HepG2 (cell line): ENCODE data around the gene ARF5. TPM values are rescaled to one million over a fixed set of nuclear protein-coding genes. Genes with fewer than 3 reads are reported as not detected.

ENCODE experiments used
- AGO1 ChIP-seq: fragments of 200-400 bp; formaldehyde crosslinking; IDR thresholded peaks from 2 replicates; pipeline ENCODE4 v1.6.1; 2017; ENCODE audit warnings: mild to moderate bottlenecking, low read depth, low read length, moderate library complexity; ENCODE audit not compliant: poor library complexity, severe bottlenecking
- ATF2 ChIP-seq: sonication (generic); formaldehyde crosslinking; IDR thresholded peaks from 2 replicates; pipeline ENCODE4 v1.4.0; 2020; ENCODE audit warnings: missing genetic modification reagents
- ESRRA ChIP-seq: sonication (generic); formaldehyde crosslinking; IDR thresholded peaks from 2 replicates; pipeline ENCODE4 v1.5.1; 2020; ENCODE audit warnings: mild to moderate bottlenecking, low read depth, missing genetic modification reagents
- HBP1 ChIP-seq: IDR thresholded peaks from 2 replicates; pipeline ENCODE4 v1.6.1; 2016; ENCODE audit warnings: low read depth, control low read depth
- HOXD1 ChIP-seq: sonication (generic); formaldehyde crosslinking; IDR thresholded peaks from 2 replicates; pipeline ENCODE4 v1.5.0; 2020; ENCODE audit warnings: missing genetic modification reagents
- MEIS2 ChIP-seq: sonication (generic); formaldehyde crosslinking; IDR thresholded peaks from 2 replicates; pipeline ENCODE4 v1.9.0; 2021; ENCODE audit warnings: mild to moderate bottlenecking, missing genetic modification reagents
- MXD3 ChIP-seq: IDR thresholded peaks from 2 replicates; pipeline ENCODE4 v1.6.1; 2016; ENCODE audit warnings: mild to moderate bottlenecking, missing biosample characterization, missing genetic modification reagents
- PRPF4 ChIP-seq: fragments of 200-400 bp; formaldehyde crosslinking; IDR thresholded peaks from 2 replicates; pipeline ENCODE4 v1.6.1; 2016; ENCODE audit warnings: low read length, low read depth; ENCODE audit not compliant: poor library complexity, severe bottlenecking
- SMAD9 ChIP-seq: sonication (generic); formaldehyde crosslinking; IDR thresholded peaks from 2 replicates; pipeline ENCODE4 v1.5.1; 2020; ENCODE audit warnings: mild to moderate bottlenecking, missing genetic modification reagents
- SNRNP70 ChIP-seq: fragments of 200-400 bp; formaldehyde crosslinking; IDR thresholded peaks from 2 replicates; pipeline ENCODE4 v1.6.1; 2017; ENCODE audit warnings: mild to moderate bottlenecking, low read depth, low read length, moderate library complexity
- SRY ChIP-seq: sonication (generic); formaldehyde crosslinking; IDR thresholded peaks from 2 replicates; pipeline ENCODE4 v1.8.0; 2022; ENCODE audit warnings: mild to moderate bottlenecking, missing genetic modification reagents
- TAF1 ChIP-seq: sonication (generic); formaldehyde crosslinking; IDR thresholded peaks from 2 replicates; pipeline ENCODE4 v1.4.0; 2020; ENCODE audit warnings: missing genetic modification reagents
- TFDP2 ChIP-seq: sonication (generic); formaldehyde crosslinking; IDR thresholded peaks from 2 replicates; pipeline ENCODE4 v1.4.0; 2020; ENCODE audit warnings: missing genetic modification reagents
- YY1 ChIP-seq: IDR thresholded peaks from 2 replicates; pipeline ENCODE4 v1.6.1; 2011; ENCODE audit warnings: low read length, low read depth, moderate library complexity, mild to moderate bottlenecking; ENCODE audit not compliant: insufficient read depth, insufficient replicate concordance
- ZBTB4 ChIP-seq: sonication (generic); formaldehyde crosslinking; IDR thresholded peaks from 2 replicates; pipeline ENCODE4 v1.4.0; 2020; ENCODE audit warnings: missing genetic modification reagents, mild to moderate bottlenecking, borderline replicate concordance
- ZMYM4 ChIP-seq: sonication (generic); formaldehyde crosslinking; IDR thresholded peaks from 2 replicates; pipeline ENCODE4 v1.8.1; 2023; ENCODE audit warnings: mild to moderate bottlenecking, missing genetic modification reagents
- ZNF160 ChIP-seq: sonication (generic); formaldehyde crosslinking; IDR thresholded peaks from 2 replicates; pipeline ENCODE4 v1.8.0; 2022; ENCODE audit warnings: mild to moderate bottlenecking, inconsistent platforms, missing genetic modification reagents
- ZNF343 ChIP-seq: sonication (generic); formaldehyde crosslinking; IDR thresholded peaks from 2 replicates; pipeline ENCODE4 v1.4.0; 2020; ENCODE audit warnings: mild to moderate bottlenecking, missing genetic modification reagents
- ZNF747 ChIP-seq: sonication (generic); formaldehyde crosslinking; IDR thresholded peaks from 2 replicates; pipeline ENCODE4 v1.8.1; 2023; ENCODE audit warnings: missing genetic modification reagents, mild to moderate bottlenecking, borderline replicate concordance
- ZNF891 ChIP-seq: sonication (generic); formaldehyde crosslinking; IDR thresholded peaks from 2 replicates; pipeline ENCODE4 v1.5.0; 2020; ENCODE audit warnings: mild to moderate bottlenecking, missing genetic modification reagents
- polyA plus RNA-seq, 8 experiments: library from polyadenylated mRNA; depleted of rRNA in 3 of 8; stranded (reverse) in 7 of 8; unstranded in 1 of 8; fragments of >200 nt; fragmentation: Illumina TruSeq in 4 of 8; extraction: Trizol in 4 of 8; gene quantifications; 2 replicates each; pipeline versions ENCODE4 v1.2.1 to v1.2.3, GENCODE V29; 2011 to 2016; ENCODE audit warnings: low read depth in 4 of 8, missing spikeins in 1 of 8, mixed read lengths in 1 of 8; ENCODE audit not compliant: insufficient read depth in 1 of 8
- total RNA-seq, 5 experiments: library from RNA; depleted of rRNA; stranded (reverse); fragments of >200 nt; fragmentation: Illumina TruSeq; extraction: Trizol; gene quantifications; 2 replicates each; pipeline ENCODE4 v1.2.3, GENCODE V29; 2016; ENCODE audit warnings: low read depth in 1 of 5

ARF5 gene
- total and polyA plus RNA-seq, 2 of the 13 experiments (the other 11 are each of a cell fraction or from before 2014, with no cell fraction given), result 109 to 135 TPM

- TF ChIP-seq YY1, result peak; percentile 67
- TF ChIP-seq MXD3 (CRISPR knock-in tag), result peak; percentile 42; the same call in 1 of the 2 replicates
- TF ChIP-seq MEIS2 (CRISPR knock-in tag), result peak; percentile 19; the same call in 1 of the 2 replicates
- TF ChIP-seq HOXD1, result 0 out of 2 replicates have a peak, but pooled peaks have one; percentile 31
- TF ChIP-seq TAF1, result peak; percentile 84
- TF ChIP-seq SRY (CRISPR knock-in tag), result peak; percentile 32; the same call in 1 of the 2 replicates
- TF ChIP-seq ZMYM4 (CRISPR knock-in tag), result peak; percentile 92
- TF ChIP-seq SMAD9 (CRISPR knock-in tag), result no peak
- 0 out of 2 replicates have a peak, but pooled peaks have one; percentile 83 for TF ChIP-seq ZNF747 (CRISPR knock-in tag)
- no peak for TF ChIP-seq SNRNP70
- TF ChIP-seq ZNF891 (CRISPR knock-in tag), result no peak; the same call in 1 of the 2 replicates
- TF ChIP-seq ZBTB4 (CRISPR knock-in tag), result peak; percentile 72
- TF ChIP-seq ATF2 (CRISPR knock-in tag), result peak; percentile 57; the same call in 1 of the 2 replicates
- TF ChIP-seq TFDP2 (CRISPR knock-in tag), result peak; percentile 71
- TF ChIP-seq ESRRA (CRISPR knock-in tag), result no peak
- TF ChIP-seq HBP1 (CRISPR knock-in tag), result peak; percentile 80; the same call in 1 of the 2 replicates
- TF ChIP-seq PRPF4, result peak; percentile 35
- TF ChIP-seq ZNF343, result 0 out of 2 replicates have a peak, but pooled peaks have one; percentile 41
- TF ChIP-seq AGO1, result peak; percentile 40
- peak; percentile 65; the same call in 1 of the 2 replicates for TF ChIP-seq ZNF160
These were observed 2.9 kb upstream of the ARF5 start, which contains the start of gene GCC1 (continued) for GRCh38 chr7:127585044-127585953.
